GM19395 (cell line): Measurements from ENCODE around the gene BLVRA.
A peak's percentile ranks its signal among the peaks of the same experiment; 100 is the strongest.

Source experiments
- ATAC-seq: cut with Tn5 transposase; IDR thresholded peaks from one replicate; pipeline ENCODE4 v1.9.1; 2021; ENCODE audit warnings: mild to moderate bottlenecking, moderate library complexity; ENCODE audit not compliant: unreplicated experiment

Gene BLVRA

GRCh38 chr7:43747328-43748105, 11.0 kb upstream of the BLVRA start:
- no peak for ATAC-seq

- no peak for ATAC-seq
Measured at GRCh38 chr7:43749383-43749940, 9.0 kb upstream of the BLVRA start.

GRCh38 chr7:43750016-43750887, 8.2 kb upstream of the BLVRA start:
- ATAC-seq: peak; percentile 37

GRCh38 chr7:43752411-43752810, 6.1 kb upstream of the BLVRA start:
- no peak for ATAC-seq

- no peak for ATAC-seq
Measured at GRCh38 chr7:43753271-43753810, 5.1 kb upstream of the BLVRA start.

- no peak for ATAC-seq
Measured at GRCh38 chr7:43753843-43754242, 4.6 kb upstream of the BLVRA start.

GRCh38 chr7:43754596-43754995, 3.9 kb upstream of the BLVRA start:
- no peak for ATAC-seq

- no peak for ATAC-seq
Measured at GRCh38 chr7:43756368-43757072, 2.0 kb upstream of the BLVRA start.

- no peak for ATAC-seq
Measured at GRCh38 chr7:43757073-43757720, 1.3 kb upstream of the BLVRA start.

GRCh38 chr7:43758822-43759683, 573 bp downstream of the BLVRA start:
- peak; percentile 57 for ATAC-seq

GRCh38 chr7:43760861-43761260, 2.4 kb downstream of the BLVRA start:
- ATAC-seq: no peak

- no peak for ATAC-seq
Measured at GRCh38 chr7:43761382-43761781, 2.9 kb downstream of the BLVRA start.

GRCh38 chr7:43761938-43762692, 3.6 kb downstream of the BLVRA start:
- no peak for ATAC-seq

- ATAC-seq: no peak
Measured at GRCh38 chr7:43763183-43763582, 4.7 kb downstream of the BLVRA start.

GRCh38 chr7:43764039-43764761, 5.7 kb downstream of the BLVRA start:
- peak; percentile 68 for ATAC-seq

GRCh38 chr7:43764807-43765491, 6.5 kb downstream of the BLVRA start:
- no peak for ATAC-seq

- ATAC-seq: no peak
Measured at GRCh38 chr7:43766564-43766963, 8.1 kb downstream of the BLVRA start.
